Measurements from ENCODE around the gene P3R3URF. TPM values are rescaled to one million over a fixed set of nuclear protein-coding genes. Genes with fewer than 3 reads are reported as not detected.

Gene P3R3URF
- total and polyA plus RNA-seq, 8 donors: not detected

- intact Hi-C loops (cut with DNase I): no loop called here
- DNase-seq: no peak
- no peak for TF ChIP-seq CTCF (IDR thresholded peaks at IDR 0.05)
- peaks cover 0 to 16% of the 10 kb centered on the region in 2 donors for H3K36me3 ChIP-seq
- peaks cover 19 to 25% of the 10 kb centered on the region in 2 donors for H3K4me1 ChIP-seq
- no peaks in the 10 kb centered on the region for H3K27me3 ChIP-seq
- H3K4me3 ChIP-seq: no peak overlapping the region
- H3K9me3 ChIP-seq: no peaks in the 10 kb centered on the region
- H3K27ac ChIP-seq: no peak overlapping the region
- ATAC-seq: no peak
Observed at GRCh38 chr1:46184920-46185658, 8.8 kb upstream of the P3R3URF start.

GRCh38 chr1:46183926-46184557 lies 7.8 kb upstream of the P3R3URF start:
- Histone ChIP-seq H3K9me3 (no peaks in the 10 kb centered on the region), H3K36me3 (peaks cover 0 to 6% of the 10 kb centered on the region in 2 donors), H3K4me3 (no peak overlapping the region), H3K4me1 (peaks cover 21 to 24% of the 10 kb centered on the region in 2 donors), H3K27me3 (no peaks in the 10 kb centered on the region), H3K27ac (peak overlapping the region; percentile 68 to 71)
- intact Hi-C loops (cut with DNase I): no loop called here
- no peak for TF ChIP-seq CTCF (IDR thresholded peaks at IDR 0.05)
- ATAC-seq: no peak
- DNase-seq: no peak

DNA sequence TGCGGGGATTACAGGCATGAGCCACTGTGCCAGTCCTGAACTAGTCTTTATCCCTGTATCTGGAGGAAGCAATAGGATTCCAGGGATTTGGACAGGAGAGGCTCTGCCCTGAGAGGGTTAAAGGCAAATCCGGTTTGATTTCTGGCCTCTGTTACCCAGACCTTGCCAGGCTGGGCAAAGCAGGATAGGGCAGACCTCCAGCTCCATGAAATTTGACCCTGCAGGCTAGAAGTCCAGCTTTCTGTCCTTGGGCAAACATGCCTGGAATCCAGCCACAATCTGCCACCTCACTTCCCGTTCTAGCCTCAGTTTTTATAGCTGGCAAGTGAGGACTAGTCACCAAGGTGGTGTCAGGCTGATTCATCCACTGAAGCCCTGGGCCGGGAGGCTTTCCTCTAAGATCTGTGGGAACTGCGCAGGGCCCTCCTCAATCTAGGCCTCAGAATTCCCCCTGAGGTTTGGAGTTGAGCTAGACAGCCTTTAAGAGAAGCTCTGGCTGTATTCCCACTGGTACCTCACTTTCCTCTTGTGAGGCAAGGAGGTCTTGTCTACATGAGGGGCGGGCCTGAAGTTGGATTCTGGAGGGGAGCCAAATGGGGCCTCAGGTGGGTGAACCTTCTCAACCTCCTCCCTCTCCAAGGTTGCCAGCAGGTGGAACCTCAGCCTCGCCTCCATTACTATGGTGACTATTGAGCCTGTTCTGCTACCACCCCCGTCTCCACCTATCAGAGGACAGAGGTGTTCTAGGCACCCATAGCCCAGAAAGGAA lies 7.0 kb upstream of the P3R3URF start:
- intact Hi-C loops (cut with DNase I): no loop called here
- no peaks in the 10 kb centered on the region for H3K36me3 ChIP-seq
- H3K27me3 ChIP-seq: no peaks in the 10 kb centered on the region
- no peaks in the 10 kb centered on the region for H3K9me3 ChIP-seq
- DNase-seq (peak in 2 of 4 donors; percentile 68 to 81), ATAC-seq (peak; percentile 46)
- H3K27ac ChIP-seq: peak overlapping the region; percentile 68 to 71
- H3K4me3 ChIP-seq: no peak overlapping the region
- H3K4me1 ChIP-seq: peaks cover 16 to 17% of the 10 kb centered on the region in 2 donors
- TF ChIP-seq CTCF (IDR thresholded peaks at IDR 0.05): no peak

DNA sequence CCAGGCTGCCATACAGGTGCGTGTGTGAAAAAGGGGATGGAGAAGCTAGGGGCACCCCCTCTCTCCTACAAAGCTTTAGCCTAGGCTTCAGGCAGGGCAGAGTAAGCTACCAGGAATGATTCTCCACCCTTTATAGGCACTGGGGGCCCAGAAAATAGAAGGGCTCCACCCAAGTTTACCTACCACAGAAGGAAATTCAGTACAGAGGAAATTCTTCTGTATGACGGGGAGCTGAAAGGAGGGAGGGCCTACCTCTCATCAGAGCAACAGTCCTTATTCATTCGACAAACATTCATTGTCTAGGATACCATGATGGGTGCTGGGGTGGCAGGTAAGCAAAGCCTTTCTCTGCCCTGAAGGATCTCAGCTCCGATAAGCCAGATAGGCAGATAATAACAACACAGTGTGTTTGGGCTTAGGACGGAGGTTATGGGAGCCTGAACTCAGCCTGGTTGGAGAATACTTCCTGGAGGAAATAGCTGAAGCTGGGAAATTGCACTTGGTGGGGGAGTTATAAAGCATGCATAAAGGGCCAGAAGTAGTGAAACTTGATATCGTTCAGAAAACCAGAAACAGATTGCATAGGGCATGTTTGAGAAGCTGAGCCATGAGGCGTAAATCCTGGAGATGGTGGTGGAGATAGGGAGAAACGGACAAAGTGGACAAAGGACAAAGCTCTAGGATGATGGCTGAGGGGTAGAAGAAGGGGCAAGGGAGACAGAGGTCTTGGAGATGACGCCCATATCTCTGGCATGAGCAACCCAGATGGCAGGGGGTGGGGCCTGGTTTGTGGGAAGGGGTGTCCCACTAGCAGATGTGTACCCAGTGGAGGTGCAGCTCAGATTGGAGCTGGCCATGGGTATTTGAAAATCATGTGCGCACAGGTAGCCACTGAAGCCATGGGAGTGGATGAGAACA lies 5.3 kb upstream of the P3R3URF start:
- no peak for TF ChIP-seq CTCF (IDR thresholded peaks at IDR 0.05)
- ATAC-seq: no peak
- Histone ChIP-seq H3K4me1 (peaks cover 16 to 17% of the 10 kb centered on the region in 2 donors), H3K4me3 (no peak overlapping the region), H3K9me3 (no peaks in the 10 kb centered on the region), H3K27ac (no peak overlapping the region), H3K36me3 (no peaks in the 10 kb centered on the region), H3K27me3 (no peaks in the 10 kb centered on the region)
- no peak for DNase-seq
- intact Hi-C loops (cut with DNase I): no loop called here

Measured in left lung (tissue), 10 donors.